Motor neuron (in vitro differentiated cells): ENCODE data around the gene UST. TPM values are rescaled to one million over a fixed set of nuclear protein-coding genes. Genes with fewer than 3 reads are reported as not detected.

Source experiments
- ATAC-seq, 8 experiments: fragments of 200-7000 bp; cut with Tn5 transposase; replicated peaks in 6 of 8; 2 replicates each; pipeline ENCODE4 v1.8.0; 2021; ENCODE audit warnings: mild to moderate bottlenecking in 8 of 8, moderate library complexity in 8 of 8
- H3K27ac ChIP-seq, 2 donors: fragments of 250-450 bp; sonication (Bioruptor Pico); 2 replicates each; pipeline ENCODE4 v1.9.0; 2021; ENCODE audit warnings: antibody characterized with exemption in 2 of 2, mild to moderate bottlenecking in 2 of 2, moderate library complexity in 1 of 2
- H3K4me1 ChIP-seq, 2 donors: fragments of 250-450 bp; sonication (Bioruptor Pico); replicated peaks in 1 of 2; 2 replicates each; pipeline ENCODE4 v1.6.1; 2021; ENCODE audit warnings: antibody characterized with exemption in 2 of 2, mild to moderate bottlenecking in 2 of 2, moderate library complexity in 1 of 2
- H3K4me3 ChIP-seq, 5 donors: fragments of 250-450 bp; sonication (Bioruptor Pico); 2 replicates each; pipeline ENCODE4 v1.9.0; 2021; ENCODE audit warnings: antibody characterized with exemption in 5 of 5, mild to moderate bottlenecking in 5 of 5, moderate library complexity in 4 of 5
- WGBS, 10 experiments: fragments of 450-650 bp; shearing (Covaris generic); methylation state at CpG; one replicate each; pipeline ENCODE4 v1.0.0; 2022; 5-methylcytosine and 5-hydroxymethylcytosine counted together
- in situ Hi-C, 9 experiments: fragments of 400-800 bp; cut with MboI; loops; one replicate each; pipeline ENCODE4 v1.15.0; 2021; ENCODE audit warnings: low sequenced_read_pairs in 9 of 9, low pct_unique_long_range_greater_than_20kb in 2 of 9; ENCODE audit not compliant: unreplicated experiment in 9 of 9
- total RNA-seq, 8 experiments: library from RNA; unstranded; fragments of 300-600 nt; gene quantifications; 2 replicates each; pipeline versions ENCODE4 v1.2.3 to v1.2.4, GENCODE V29; 2022

The UST gene
- total RNA-seq, 8 experiments from 2014 or later: 5.2 to 22.9 (median 7.8) TPM

- in situ Hi-C loops: no loop called here
- H3K4me3 ChIP-seq: no peak overlapping the region
- peaks cover 0 to 17% of the 10 kb centered on the region in 2 donors for H3K4me1 ChIP-seq
- peak in 1 of 8 experiments; percentile 57 for ATAC-seq
- no peak overlapping the region for H3K27ac ChIP-seq
- 40 to 100% (median 87%) methylated on average over 1 to 5 of the region's 5 CpGs for WGBS, 10 experiments
These were observed 317.3 kb downstream of the UST start for GRCh38 chr6:149064001-149064659.

GRCh38 chr6:149064660-149065015, 317.8 kb downstream of the UST start:
- ATAC-seq: no peak
- Histone ChIP-seq H3K4me1 (peaks cover 0 to 17% of the 10 kb centered on the region in 2 donors), H3K4me3 (no peak overlapping the region), H3K27ac (no peak overlapping the region)
- in situ Hi-C loops: no loop called here
- 62 to 100% (median 78%) methylated on average over 3 to 6 of the region's 7 CpGs for WGBS, 10 experiments

- in situ Hi-C loops: no loop called here
- ATAC-seq: no peak
- Histone ChIP-seq H3K4me1 (peaks cover 0 to 17% of the 10 kb centered on the region in 2 donors), H3K27ac (no peak overlapping the region), H3K4me3 (no peak overlapping the region)
- WGBS, 10 experiments: 79 to 100% (median 95%) methylated on average over 1 to 4 of the region's 4 CpGs
These were observed 318.3 kb downstream of the UST start for GRCh38 chr6:149065121-149065520.

- ATAC-seq: peak in 2 of 8 experiments; percentile 19 to 58
- Histone ChIP-seq H3K27ac (no peak overlapping the region), H3K4me1 (peaks cover 0 to 10% of the 10 kb centered on the region in 2 donors), H3K4me3 (no peak overlapping the region)
- in situ Hi-C loops: no loop called here
- 40 to 93% (median 86%) methylated on average over 2 to 8 of the region's 8 CpGs; no CpG with 5 or more reads in 1 of the 10 experiments for WGBS, 10 experiments
These were observed 319.1 kb downstream of the UST start for GRCh38 chr6:149065658-149066556.

- in situ Hi-C loops: no loop called here
- Histone ChIP-seq H3K27ac (no peak overlapping the region), H3K4me1 (no peaks in the 10 kb centered on the region), H3K4me3 (no peak overlapping the region)
- no peak for ATAC-seq
- WGBS, 10 experiments: 63 to 100% (median 92%) methylated on average over 2 to 4 of the region's 4 CpGs
These were observed 325.2 kb downstream of the UST start for GRCh38 chr6:149071997-149072396.

- WGBS, 10 experiments: 70 to 100% (median 87%) methylated on average over 1 to 2 of the region's 2 CpGs; no CpG with 5 or more reads in 2 of the 10 experiments
- no peak for ATAC-seq
- no peak overlapping the region for H3K4me3 ChIP-seq
These were observed 328.0 kb downstream of the UST start for GRCh38 chr6:149074832-149075258.

GRCh38 chr6:149075616-149076354, 329.0 kb downstream of the UST start:
- in situ Hi-C loops: loop anchor here in 3 of 9 experiments (25.0 kb wide), 2 partner anchors 237 to 362 kb away; partner anchors contain the start of gene TAB2 (in 1 of the 3)
- Histone ChIP-seq H3K27ac (no peak overlapping the region), H3K4me3 (no peak overlapping the region), H3K4me1 (peaks cover 0 to 4% of the 10 kb centered on the region in 2 donors)
- no peak for ATAC-seq
- WGBS, 10 experiments: 20 to 96% (median 90%) methylated on average over 1 to 6 of the region's 6 CpGs; no CpG with 5 or more reads in 3 of the 10 experiments

More at GRCh38 chr6:149074832-149075258, 328.0 kb downstream of the UST start:
- Histone ChIP-seq H3K4me1 (no peaks in the 10 kb centered on the region), H3K27ac (no peak overlapping the region)
- in situ Hi-C loops: loop anchor here in 3 of 9 experiments (25.0 kb wide), 2 partner anchors 237 to 362 kb away; partner anchors contain the start of gene TAB2 (in 1 of the 3)

GRCh38 chr6:149076355-149076734, 329.5 kb downstream of the UST start:
- in situ Hi-C loops: loop anchor here in 3 of 9 experiments (25.0 kb wide), 2 partner anchors 236 to 361 kb away; partner anchors contain the start of gene TAB2 (in 1 of the 3)
- no peak overlapping the region for H3K27ac ChIP-seq
- WGBS, 10 experiments: 80 to 100% (median 90%) methylated on average over 1 to 2 of the region's 2 CpGs
- no peak for ATAC-seq
- no peak overlapping the region for H3K4me3 ChIP-seq
- H3K4me1 ChIP-seq: peaks cover 0 to 4% of the 10 kb centered on the region in 2 donors

- WGBS, 10 experiments: 68 to 96% (median 88%) methylated on average over 4 to 6 of the region's 6 CpGs; no CpG with 5 or more reads in 2 of the 10 experiments
These were observed 330.4 kb downstream of the UST start for GRCh38 chr6:149077208-149077607.

GRCh38 chr6:149078211-149078782, 331.5 kb downstream of the UST start:
- in situ Hi-C loops: loop anchor here in 3 of 9 experiments (25.0 kb wide), 2 partner anchors 234 to 359 kb away; partner anchors contain the start of gene TAB2 (in 1 of the 3)
- no peak overlapping the region for H3K4me3 ChIP-seq
- 83 to 100% (median 94%) methylated on average over 2 to 9 of the region's 10 CpGs for WGBS, 10 experiments
- peaks cover 0 to 4% of the 10 kb centered on the region in 2 donors for H3K4me1 ChIP-seq
- ATAC-seq: no peak
- no peak overlapping the region for H3K27ac ChIP-seq

More at GRCh38 chr6:149077208-149077607, 330.4 kb downstream of the UST start:
- ATAC-seq: no peak
- Histone ChIP-seq H3K27ac (no peak overlapping the region), H3K4me1 (peaks cover 0 to 4% of the 10 kb centered on the region in 2 donors), H3K4me3 (no peak overlapping the region)
- in situ Hi-C loops: loop anchor here in 3 of 9 experiments (25.0 kb wide), 2 partner anchors 235 to 360 kb away; partner anchors contain the start of gene TAB2 (in 1 of the 3)

GRCh38 chr6:149079456-149079855, 332.6 kb downstream of the UST start:
- Histone ChIP-seq H3K4me3 (no peak overlapping the region), H3K4me1 (peaks cover 0 to 4% of the 10 kb centered on the region in 2 donors), H3K27ac (no peak overlapping the region)
- WGBS, 10 experiments: 18 to 80% (median 75%) methylated on average over 2 of the region's 2 CpGs; no CpG with 5 or more reads in 7 of the 10 experiments
- in situ Hi-C loops: loop anchor here in 3 of 9 experiments (25.0 kb wide), 2 partner anchors 233 to 358 kb away; partner anchors contain the start of gene TAB2 (in 1 of the 3)
- peak in 2 of 8 experiments; percentile 6 to 33 for ATAC-seq
